NCI-H187 treated with DMSO at 0.1 percent for 48 hours (cell line): ENCODE measurements around the gene CCBE1.
A peak's percentile ranks its signal among the peaks of the same experiment; 100 is the strongest.
"Not testable (repeated sequence)": the region's sequence is repeated elsewhere in the genome, so short reads cannot be mapped to it uniquely, and the experiment has no call there.

Source experiments
- DNase-seq: peaks from one replicate; lab custom pipeline; 2025; lab: John Stamatoyannopoulos, UW

Gene CCBE1

GRCh38 chr18:59681521-59682004 lies 15.7 kb downstream of the CCBE1 start:
- DNase-seq: no peak

GRCh38 chr18:59681051-59681450 lies 16.2 kb downstream of the CCBE1 start:
- DNase-seq: no peak

GRCh38 chr18:59675346-59675745 lies 21.9 kb downstream of the CCBE1 start:
- DNase-seq: no peak

- no peak for DNase-seq
These were observed 22.3 kb downstream of the CCBE1 start for GRCh38 chr18:59674903-59675270.

- DNase-seq: no peak
These were observed 22.9 kb downstream of the CCBE1 start for GRCh38 chr18:59674186-59674902.

- peak; percentile 73 for DNase-seq
These were observed 24.9 kb downstream of the CCBE1 start for GRCh38 chr18:59672235-59672711.

GRCh38 chr18:59671551-59671950 lies 25.7 kb downstream of the CCBE1 start:
- DNase-seq: no peak

GRCh38 chr18:59669872-59670657 lies 27.2 kb downstream of the CCBE1 start:
- DNase-seq: no peak

- DNase-seq: no peak
These were observed 29.7 kb downstream of the CCBE1 start for GRCh38 chr18:59667488-59667887.

GRCh38 chr18:59666007-59666402 lies 31.2 kb downstream of the CCBE1 start:
- DNase-seq: not testable (repeated sequence)

- no peak for DNase-seq
These were observed 31.9 kb downstream of the CCBE1 start for GRCh38 chr18:59665057-59666006.

- DNase-seq: no peak
These were observed 32.9 kb downstream of the CCBE1 start for GRCh38 chr18:59664329-59664728.

- no peak for DNase-seq
These were observed 34.1 kb downstream of the CCBE1 start for GRCh38 chr18:59663096-59663495.

GRCh38 chr18:59661891-59662701 lies 35.1 kb downstream of the CCBE1 start:
- DNase-seq: no peak

GRCh38 chr18:59660786-59661743 lies 36.2 kb downstream of the CCBE1 start:
- no peak for DNase-seq

GRCh38 chr18:59660366-59660765 lies 36.9 kb downstream of the CCBE1 start:
- no peak for DNase-seq

- DNase-seq: no peak
These were observed 37.6 kb downstream of the CCBE1 start for GRCh38 chr18:59659508-59660170.

GRCh38 chr18:59658941-59659340 lies 38.3 kb downstream of the CCBE1 start:
- no peak for DNase-seq

GRCh38 chr18:59657012-59657411 lies 40.2 kb downstream of the CCBE1 start:
- no peak for DNase-seq
